ENCODE measurements around the gene TTC22. TPM values are rescaled to one million over a fixed set of nuclear protein-coding genes. Genes with fewer than 3 reads are reported as not detected.
A peak's percentile ranks its signal among the peaks of the same experiment; 100 is the strongest.

TTC22 gene
- total RNA-seq, 4 donors from 2014 or later, result under 0.01 to 0.17 (median 0.09) TPM

DNA sequence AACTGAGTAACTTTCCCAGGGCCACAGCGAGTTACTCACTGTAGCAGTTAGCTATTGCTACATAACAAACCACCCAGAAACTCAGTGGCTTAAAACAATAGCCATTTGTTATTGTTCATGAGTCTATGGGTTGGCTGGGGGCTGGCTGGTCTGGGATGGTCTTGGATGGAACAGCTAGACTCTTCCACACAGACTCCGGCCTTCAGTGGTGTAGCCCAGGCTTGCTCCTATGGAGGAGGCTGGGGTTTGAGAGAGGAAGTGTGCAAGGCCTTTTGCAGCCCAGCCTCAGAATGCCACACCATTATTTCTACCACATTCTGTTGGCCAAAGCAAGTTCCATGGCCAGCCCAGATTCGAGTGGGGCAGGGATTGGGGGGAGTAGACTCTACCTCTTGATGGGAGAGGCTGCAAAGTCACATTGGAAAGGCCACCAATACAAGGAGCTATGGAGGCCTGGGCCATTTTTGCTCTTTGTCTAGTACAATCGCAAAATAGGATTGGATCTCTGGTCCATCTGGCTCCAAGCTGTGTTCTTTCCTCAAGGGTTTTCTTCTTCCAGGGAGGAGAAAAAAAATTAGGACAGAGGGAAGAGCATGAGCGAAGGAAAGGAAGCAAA lies 37.5 kb upstream of the TTC22 start:
- peak; percentile 75 for DNase-seq (ENCODE audit: extremely low spot score)
- no peaks in the 10 kb centered on the region for H3K36me3 ChIP-seq
- no peaks in the 10 kb centered on the region for H3K4me1 ChIP-seq
- peaks cover 0 to 6% (median 0%) of the 10 kb centered on the region in 4 donors for H3K27me3 ChIP-seq
- WGBS, result 89% methylated on average over 5 of the region's 5 CpGs
- H3K27ac ChIP-seq (replicated peaks in 1 of 4), result no peak overlapping the region
- TF ChIP-seq, protein P1, sequence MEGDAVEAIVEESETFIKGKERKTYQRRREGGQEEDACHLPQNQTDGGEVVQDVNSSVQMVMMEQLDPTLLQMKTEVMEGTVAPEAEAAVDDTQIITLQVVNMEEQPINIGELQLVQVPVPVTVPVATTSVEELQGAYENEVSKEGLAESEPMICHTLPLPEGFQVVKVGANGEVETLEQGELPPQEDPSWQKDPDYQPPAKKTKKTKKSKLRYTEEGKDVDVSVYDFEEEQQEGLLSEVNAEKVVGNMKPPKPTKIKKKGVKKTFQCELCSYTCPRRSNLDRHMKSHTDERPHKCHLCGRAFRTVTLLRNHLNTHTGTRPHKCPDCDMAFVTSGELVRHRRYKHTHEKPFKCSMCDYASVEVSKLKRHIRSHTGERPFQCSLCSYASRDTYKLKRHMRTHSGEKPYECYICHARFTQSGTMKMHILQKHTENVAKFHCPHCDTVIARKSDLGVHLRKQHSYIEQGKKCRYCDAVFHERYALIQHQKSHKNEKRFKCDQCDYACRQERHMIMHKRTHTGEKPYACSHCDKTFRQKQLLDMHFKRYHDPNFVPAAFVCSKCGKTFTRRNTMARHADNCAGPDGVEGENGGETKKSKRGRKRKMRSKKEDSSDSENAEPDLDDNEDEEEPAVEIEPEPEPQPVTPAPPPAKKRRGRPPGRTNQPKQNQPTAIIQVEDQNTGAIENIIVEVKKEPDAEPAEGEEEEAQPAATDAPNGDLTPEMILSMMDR (IDR thresholded peaks at IDR 0.05), result no peak
- no peak for TF ChIP-seq POLR2A (IDR thresholded peaks at IDR 0.05; ENCODE audit: low read depth)
- no peak for TF ChIP-seq POLR2AphosphoS5 (IDR thresholded peaks at IDR 0.05)
- no peak for TF ChIP-seq EP300 (IDR thresholded peaks at IDR 0.05)
- intact Hi-C loops (cut with DNase I), result no loop called here
- no peaks in the 10 kb centered on the region for H3K9me3 ChIP-seq
- H3K4me3 ChIP-seq, result no peak overlapping the region

- H3K27me3 ChIP-seq, result peaks cover 0 to 6% (median 0%) of the 10 kb centered on the region in 4 donors
- intact Hi-C loops (cut with DNase I), result no loop called here
- peak; percentile 29 for DNase-seq (ENCODE audit: extremely low spot score)
- WGBS, result 81% methylated on average over 4 of the region's 6 CpGs
- H3K27ac ChIP-seq (replicated peaks in 1 of 4), result no peak overlapping the region
- no peak overlapping the region for H3K4me3 ChIP-seq
- no peaks in the 10 kb centered on the region for H3K4me1 ChIP-seq
- no peaks in the 10 kb centered on the region for H3K9me3 ChIP-seq
- H3K36me3 ChIP-seq, result no peaks in the 10 kb centered on the region
- TF ChIP-seq POLR2AphosphoS5 (IDR thresholded peaks at IDR 0.05) (no peak), EP300 (IDR thresholded peaks at IDR 0.05) (no peak), POLR2A (IDR thresholded peaks at IDR 0.05; ENCODE audit: low read depth) (no peak)
- TF ChIP-seq, protein P1 (IDR thresholded peaks at IDR 0.05), result no peak
Measured at GRCh38 chr1:54837002-54837853, 36.1 kb upstream of the TTC22 start.

GRCh38 chr1:54836594-54836993 lies 35.5 kb upstream of the TTC22 start:
- peaks cover 0 to 6% (median 0%) of the 10 kb centered on the region in 4 donors for H3K27me3 ChIP-seq
- H3K27ac ChIP-seq (replicated peaks in 1 of 4), result no peak overlapping the region
- no peak for TF ChIP-seq POLR2AphosphoS5 (IDR thresholded peaks at IDR 0.05)
- TF ChIP-seq EP300 (IDR thresholded peaks at IDR 0.05), result no peak
- no peak for TF ChIP-seq POLR2A (IDR thresholded peaks at IDR 0.05; ENCODE audit: low read depth)
- TF ChIP-seq, protein P1 (IDR thresholded peaks at IDR 0.05), result no peak
- H3K36me3 ChIP-seq, result no peaks in the 10 kb centered on the region
- WGBS, result 91% methylated on average over 8 of the region's 8 CpGs
- peak; percentile 60 for DNase-seq (ENCODE audit: extremely low spot score)
- H3K9me3 ChIP-seq, result peaks cover 0 to 5% (median under 1%) of the 10 kb centered on the region in 4 donors
- intact Hi-C loops (cut with DNase I), result no loop called here
- H3K4me1 ChIP-seq, result no peaks in the 10 kb centered on the region
- no peak overlapping the region for H3K4me3 ChIP-seq

DNA sequence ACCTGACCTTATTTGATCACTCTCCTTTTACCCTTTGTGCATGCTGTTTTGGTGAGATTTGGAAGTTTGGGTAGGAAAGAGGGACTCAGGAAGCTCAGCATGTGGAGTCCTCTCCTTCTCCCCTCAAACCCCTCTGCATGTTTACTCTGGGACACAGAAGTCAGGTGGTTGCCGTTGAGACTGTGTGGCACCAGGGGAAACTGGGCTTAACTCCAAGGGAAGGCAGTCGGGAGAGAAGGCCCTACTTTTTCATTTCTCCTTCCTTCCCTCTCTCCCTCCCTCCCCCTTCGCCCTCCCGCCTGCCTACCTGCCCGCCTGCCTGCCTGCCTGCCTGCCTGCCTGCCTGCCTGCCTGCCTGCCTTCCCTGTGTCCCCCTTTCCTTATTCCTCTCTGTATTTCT lies 34.8 kb upstream of the TTC22 start:
- Histone ChIP-seq H3K9me3 (peaks cover 0 to 12% (median 3%) of the 10 kb centered on the region in 4 donors), H3K4me3 (no peak overlapping the region), H3K36me3 (no peaks in the 10 kb centered on the region), H3K27me3 (peaks cover 0 to 6% (median 0%) of the 10 kb centered on the region in 4 donors), H3K27ac (replicated peaks in 1 of 4) (no peak overlapping the region), H3K4me1 (no peaks in the 10 kb centered on the region)
- TF ChIP-seq POLR2A (IDR thresholded peaks at IDR 0.05; ENCODE audit: low read depth) (no peak), POLR2AphosphoS5 (IDR thresholded peaks at IDR 0.05) (no peak), EP300 (IDR thresholded peaks at IDR 0.05) (no peak)
- TF ChIP-seq, protein P1 (IDR thresholded peaks at IDR 0.05), result no peak
- intact Hi-C loops (cut with DNase I), result no loop called here
- DNase-seq (ENCODE audit: extremely low spot score), result no peak
- 43% methylated on average over 5 of the region's 5 CpGs for WGBS

Data from esophagus muscularis mucosa (tissue), 4 donors.